AG09309 (cell line): ENCODE results near the gene TASOR2.
A peak's percentile ranks its signal among the peaks of the same experiment; 100 is the strongest.

ENCODE experiments used
- DNase-seq: peaks from one replicate; pipeline ENCODE4 v3.0.0-alpha.2; 2010; ENCODE audit warnings: low read depth
- H3K4me3 ChIP-seq: 2 replicates; pipeline ENCODE4 v1.5.1; 2011; ENCODE audit warnings: mild to moderate bottlenecking, low read depth, low read length, moderate library complexity; ENCODE audit not compliant: control insufficient read depth
- TF ChIP-seq, protein P1 (sequence below): IDR thresholded peaks from 2 replicates; pipeline ENCODE4 v1.5.1; 2011; ENCODE audit warnings: mild to moderate bottlenecking, low read depth, low read length, inconsistent platforms; ENCODE audit not compliant: insufficient read depth, control insufficient read depth; ENCODE audit errors: missing control alignments

TASOR2 gene

DNA sequence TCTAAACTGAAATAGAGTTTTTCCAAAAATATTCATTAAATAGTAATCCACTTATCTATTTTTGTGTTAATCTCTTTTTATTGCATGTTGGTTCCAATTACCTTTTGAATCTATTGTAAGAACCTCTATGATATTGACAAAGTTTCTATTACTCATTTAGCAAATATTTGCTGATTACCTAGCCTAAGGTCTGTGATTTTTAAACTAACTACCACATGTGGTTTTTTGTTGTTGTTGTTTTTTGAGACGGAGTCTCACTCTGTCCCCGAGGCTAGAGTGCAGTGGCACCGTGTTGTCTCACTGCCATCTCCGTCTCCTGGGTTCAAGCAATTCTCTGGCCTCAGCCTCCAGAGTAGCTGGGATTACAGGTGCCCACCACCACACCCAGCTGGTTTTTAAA is 16.2 kb upstream of the TASOR2 start:
- no peak for DNase-seq
- H3K4me3 ChIP-seq, result no peak overlapping the region
- TF ChIP-seq, protein P1, sequence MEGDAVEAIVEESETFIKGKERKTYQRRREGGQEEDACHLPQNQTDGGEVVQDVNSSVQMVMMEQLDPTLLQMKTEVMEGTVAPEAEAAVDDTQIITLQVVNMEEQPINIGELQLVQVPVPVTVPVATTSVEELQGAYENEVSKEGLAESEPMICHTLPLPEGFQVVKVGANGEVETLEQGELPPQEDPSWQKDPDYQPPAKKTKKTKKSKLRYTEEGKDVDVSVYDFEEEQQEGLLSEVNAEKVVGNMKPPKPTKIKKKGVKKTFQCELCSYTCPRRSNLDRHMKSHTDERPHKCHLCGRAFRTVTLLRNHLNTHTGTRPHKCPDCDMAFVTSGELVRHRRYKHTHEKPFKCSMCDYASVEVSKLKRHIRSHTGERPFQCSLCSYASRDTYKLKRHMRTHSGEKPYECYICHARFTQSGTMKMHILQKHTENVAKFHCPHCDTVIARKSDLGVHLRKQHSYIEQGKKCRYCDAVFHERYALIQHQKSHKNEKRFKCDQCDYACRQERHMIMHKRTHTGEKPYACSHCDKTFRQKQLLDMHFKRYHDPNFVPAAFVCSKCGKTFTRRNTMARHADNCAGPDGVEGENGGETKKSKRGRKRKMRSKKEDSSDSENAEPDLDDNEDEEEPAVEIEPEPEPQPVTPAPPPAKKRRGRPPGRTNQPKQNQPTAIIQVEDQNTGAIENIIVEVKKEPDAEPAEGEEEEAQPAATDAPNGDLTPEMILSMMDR, result no peak

DNA sequence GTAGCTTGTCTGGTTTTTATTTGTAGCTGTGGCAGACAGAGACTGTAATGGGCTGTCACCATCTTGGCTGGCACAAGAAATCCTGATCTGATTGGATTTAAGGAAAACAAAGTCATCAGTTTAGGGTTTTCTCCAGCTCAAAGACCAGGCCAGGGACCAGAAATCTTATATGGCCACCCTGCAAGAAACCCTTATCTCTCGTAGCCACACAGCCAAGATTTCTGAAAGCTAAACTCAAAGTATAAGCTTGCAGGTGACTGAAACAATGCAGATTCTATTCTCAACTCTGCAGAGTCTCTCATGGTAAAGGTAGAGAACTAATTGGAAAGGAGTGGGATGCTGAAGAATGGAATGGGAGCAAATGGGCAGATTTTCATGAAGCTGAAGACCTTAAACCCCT is 15.0 kb upstream of the TASOR2 start:
- TF ChIP-seq, protein P1, result no peak
- no peak overlapping the region for H3K4me3 ChIP-seq
- DNase-seq, result no peak

DNA sequence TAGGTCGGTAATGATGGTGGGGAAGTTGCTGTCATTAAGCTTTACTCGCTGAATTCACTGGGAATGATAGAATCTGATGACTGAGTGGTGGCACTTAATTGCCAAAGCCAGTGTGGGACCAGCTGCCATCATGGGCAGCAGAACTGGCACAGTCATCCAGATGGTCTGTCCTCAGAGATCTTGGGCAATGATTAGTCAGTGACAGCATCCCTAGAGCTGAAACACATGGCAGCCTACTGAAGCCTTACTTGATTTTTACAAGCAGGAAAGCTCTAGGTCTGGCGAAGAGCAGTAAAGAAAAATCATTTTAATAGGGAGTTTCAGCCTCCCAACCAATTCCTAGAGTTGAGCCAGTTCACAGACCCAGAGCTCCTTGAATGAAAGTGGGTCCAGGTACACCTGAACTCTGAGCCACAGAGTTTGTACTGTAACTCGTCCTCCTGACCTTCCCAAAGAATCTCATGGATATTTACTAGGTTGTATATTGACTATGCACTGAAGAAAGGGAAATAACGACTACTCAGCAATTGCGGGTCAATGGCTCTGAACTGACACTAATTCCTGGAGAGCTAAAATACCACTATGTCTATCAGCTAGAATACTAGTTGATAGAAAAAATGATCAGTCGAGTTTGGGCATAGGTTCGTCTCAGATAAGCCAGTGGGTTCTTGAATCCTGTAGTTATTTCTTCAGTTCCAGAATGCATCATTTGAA is 13.8 kb upstream of the TASOR2 start:
- TF ChIP-seq, protein P1, result no peak
- H3K4me3 ChIP-seq, result no peak overlapping the region
- no peak for DNase-seq

DNA sequence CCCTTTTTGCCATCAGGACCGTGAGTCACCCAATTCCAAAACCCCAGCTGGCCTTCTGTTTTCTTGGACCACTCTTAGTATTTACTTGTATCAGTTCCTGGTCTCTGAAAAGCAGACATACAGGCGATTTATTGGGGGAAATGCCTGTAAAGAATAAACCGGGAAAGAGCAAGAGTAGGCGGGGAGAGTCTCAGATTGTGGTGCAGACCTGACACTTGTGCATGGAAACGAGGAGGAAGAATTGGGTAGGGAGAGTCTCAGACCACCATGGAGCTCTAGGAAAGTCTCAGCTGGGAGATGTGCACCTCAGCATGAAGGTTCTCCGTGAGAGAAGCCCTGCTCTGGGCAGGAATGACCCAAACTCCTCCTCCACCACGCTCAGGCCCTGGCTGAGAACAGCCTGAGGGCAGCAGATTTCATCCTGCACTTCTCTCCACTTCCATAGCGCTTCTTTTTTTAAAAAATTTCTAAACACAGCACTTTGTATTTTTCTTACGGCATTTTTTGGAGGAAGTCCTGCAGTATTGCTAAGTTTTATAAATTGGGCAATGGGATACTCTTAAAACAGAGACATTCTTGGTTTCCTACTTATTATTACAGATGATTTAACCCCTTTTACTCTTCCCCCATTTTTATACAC is 6.1 kb upstream of the TASOR2 start:
- TF ChIP-seq, protein P1, result no peak
- DNase-seq, result no peak
- no peak overlapping the region for H3K4me3 ChIP-seq

DNA sequence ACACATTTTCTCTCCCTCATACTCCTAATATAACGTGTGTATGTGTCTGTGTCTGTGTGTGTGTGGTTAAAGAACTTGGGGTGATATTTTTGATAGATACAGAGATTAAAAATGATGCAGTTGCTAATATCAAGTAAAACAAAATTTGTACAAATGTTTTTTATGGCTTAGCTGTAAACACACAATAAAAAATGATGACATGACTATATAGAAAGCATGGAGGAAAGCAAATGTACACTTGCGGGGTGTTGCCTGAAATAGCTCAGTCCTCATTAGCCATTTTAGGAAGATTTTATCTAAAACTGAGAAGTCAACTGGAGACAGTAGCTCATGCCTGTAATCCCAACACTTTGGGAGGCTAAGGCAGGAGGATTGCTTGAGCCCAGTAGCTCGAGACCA is 5.6 kb upstream of the TASOR2 start:
- no peak for DNase-seq
- H3K4me3 ChIP-seq, result no peak overlapping the region
- TF ChIP-seq, protein P1, result no peak

DNA sequence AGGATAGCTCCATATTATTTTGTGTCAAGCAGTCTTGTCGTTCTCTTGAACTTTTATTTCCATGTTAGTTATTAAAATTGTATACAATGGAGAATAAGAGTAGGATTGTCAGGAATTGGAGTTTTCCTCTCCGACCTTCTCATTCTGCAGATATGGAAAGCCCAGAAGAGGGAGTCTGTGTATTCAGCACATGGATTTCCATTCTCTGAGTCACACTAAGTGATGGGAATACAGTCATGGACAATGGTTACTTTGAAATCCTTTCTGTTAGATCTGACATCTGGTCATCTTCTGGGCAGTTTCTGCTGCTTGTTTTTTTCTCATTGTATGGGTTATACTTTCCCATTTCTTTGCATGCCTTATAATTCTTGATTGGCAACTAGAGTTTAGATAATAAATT is 5.0 kb upstream of the TASOR2 start:
- peak; percentile 33 for DNase-seq
- TF ChIP-seq, protein P1, result peak; percentile 41
- no peak overlapping the region for H3K4me3 ChIP-seq

DNA sequence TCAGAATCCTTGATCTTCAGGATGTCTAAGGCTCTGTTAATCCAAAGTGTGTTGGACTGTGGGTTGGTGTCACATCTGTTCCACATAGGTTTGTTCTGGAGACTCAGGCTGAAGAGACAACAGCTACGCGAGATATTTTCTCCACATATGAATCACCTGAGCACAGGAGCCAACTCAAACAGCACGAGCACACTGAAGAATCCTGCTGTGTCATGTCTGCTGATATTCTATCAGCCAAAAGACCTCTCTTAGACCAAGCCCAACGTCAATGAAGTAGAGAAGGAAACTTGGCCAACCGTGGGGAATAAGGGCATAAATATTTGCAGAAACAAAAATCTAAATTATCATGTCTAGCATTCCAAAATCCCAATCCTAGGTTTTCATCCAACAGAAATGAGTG is 2.7 kb upstream of the TASOR2 start:
- no peak overlapping the region for H3K4me3 ChIP-seq
- DNase-seq, result no peak
- TF ChIP-seq, protein P1, result no peak
